Fibroblast of villous mesenchyme (primary cell): ENCODE data around the gene PAQR8. TPM values are rescaled to one million over a fixed set of nuclear protein-coding genes. Genes with fewer than 3 reads are reported as not detected.

Experiments
- DNase-seq: peaks from one replicate; pipeline ENCODE4 v3.0.0-alpha.2; 2010; ENCODE audit warnings: low read depth
- H3K4me3 ChIP-seq: 2 replicates; pipeline ENCODE4 v1.5.1; 2011; ENCODE audit warnings: low read depth, mild to moderate bottlenecking, low read length
- CTCF ChIP-seq: IDR thresholded peaks from 2 replicates; pipeline ENCODE4 v1.5.1; 2012; ENCODE audit warnings: low read depth, mild to moderate bottlenecking, low read length; ENCODE audit not compliant: insufficient read depth
- total RNA-seq: library from RNA; depleted of rRNA; stranded (reverse); fragments of >200 nt; gene quantifications from 2 replicates; pipeline ENCODE4 v1.2.3, GENCODE V29; 2012

The PAQR8 gene
- total RNA-seq, 1 donor: 4.7 TPM

- no peak overlapping the region for H3K4me3 ChIP-seq
- no peak for TF ChIP-seq CTCF
- no peak for DNase-seq
Observed at GRCh38 chr6:52403086-52403485, 41.1 kb downstream of the PAQR8 start.

- DNase-seq: no peak
- no peak for TF ChIP-seq CTCF
- no peak overlapping the region for H3K4me3 ChIP-seq
Observed at GRCh38 chr6:52403627-52404026, 41.7 kb downstream of the PAQR8 start.

- H3K4me3 ChIP-seq: no peak overlapping the region
- no peak for TF ChIP-seq CTCF
- DNase-seq: no peak
Observed at GRCh38 chr6:52405243-52405642, 43.3 kb downstream of the PAQR8 start.

GRCh38 chr6:52407467-52407866, 45.5 kb downstream of the PAQR8 start:
- TF ChIP-seq CTCF: peak; percentile 69
- DNase-seq: peak; percentile 70
- H3K4me3 ChIP-seq: no peak overlapping the region

- DNase-seq: no peak
- no peak for TF ChIP-seq CTCF
- H3K4me3 ChIP-seq: no peak overlapping the region
Observed at GRCh38 chr6:52409499-52409898, 47.5 kb downstream of the PAQR8 start.

GRCh38 chr6:52410979-52411378, 49.0 kb downstream of the PAQR8 start:
- DNase-seq: peak; percentile 91
- no peak overlapping the region for H3K4me3 ChIP-seq
- no peak for TF ChIP-seq CTCF

GRCh38 chr6:52411911-52412310, 50.0 kb downstream of the PAQR8 start:
- no peak for DNase-seq
- no peak for TF ChIP-seq CTCF
- no peak overlapping the region for H3K4me3 ChIP-seq
